ENCODE data around the gene CHERP.

Gene CHERP

GRCh38 chr19:16470541-16470910 lies 71.7 kb downstream of the CHERP start:
- no peak for DNase-seq
